A549 (cell line): ENCODE data around the gene CPAMD8. TPM values are rescaled to one million over a fixed set of nuclear protein-coding genes. Genes with fewer than 3 reads are reported as not detected.

Experiments used
- ATAC-seq, 2 experiments: fragments of 200-7000 bp in 1 of 2; fragments of >200 bp in 1 of 2; cut with Nextera tagmentation in 1 of 2; cut with Tn5 transposase in 1 of 2; 3 replicates each; pipeline versions ENCODE4 v1.8.0 to v1.9.1; 2018 to 2020; ENCODE audit warnings: mild to moderate bottlenecking in 1 of 2, moderate library complexity in 1 of 2
- CTCF ChIA-PET: fragments of 300-600 bp; sonication (Branson Sonifier 250); formaldehyde crosslinking; extraction: SDS; loops from one replicate; lab custom pipeline; 2021; ENCODE audit warnings: antibody characterized with exemption, inconsistent platforms; lab: Yijun Ruan, JAX
- POLR2A ChIA-PET: fragments of 350-600 bp; formaldehyde crosslinking; extraction: SDS; loops from one replicate; lab custom pipeline; 2021; ENCODE audit warnings: antibody characterized with exemption, inconsistent platforms; lab: Yijun Ruan, JAX
- DNase-seq, 2 experiments: peaks; one replicate each; pipeline versions ENCODE4 v3.0.0 to v3.0.0-alpha.2; 2011 to 2016; ENCODE audit warnings: low read depth in 1 of 2, low spot score in 1 of 2
- FAIRE-seq: peaks from 2 replicates; lab custom pipeline; 2011; peaks lifted over from hg19 to GRCh38; lab: Jason Lieb, UNC
- H3K27ac ChIP-seq, 2 experiments: fragments of >200 bp; sonication (Bioruptor Twin); formaldehyde crosslinking; 3 replicates each; pipeline ENCODE4 v1.5.1; 2016 to 2017
- H3K4me1 ChIP-seq: fragments of >200 bp; sonication (Bioruptor Twin); formaldehyde crosslinking; 3 replicates; pipeline ENCODE4 v1.6.1; 2016
- H3K4me2 ChIP-seq: fragments of >200 bp; sonication (Bioruptor Twin); formaldehyde crosslinking; 3 replicates; pipeline ENCODE4 v1.6.1; 2016
- H3K4me3 ChIP-seq: fragments of >200 bp; sonication (Bioruptor Twin); formaldehyde crosslinking; 3 replicates; pipeline ENCODE4 v1.5.1; 2016
- H3K9me3 ChIP-seq: fragments of >200 bp; sonication (Bioruptor Twin); formaldehyde crosslinking; 3 replicates; pipeline ENCODE4 v1.6.1; 2016
- BCL3 ChIP-seq: fragments of >200 bp; sonication (Bioruptor Twin); formaldehyde crosslinking; IDR thresholded peaks from 3 replicates; pipeline ENCODE4 v1.6.1; 2016
- E2F6 ChIP-seq: IDR thresholded peaks from 2 replicates; pipeline ENCODE4 v1.6.1; 2012; ENCODE audit warnings: low read depth, borderline replicate concordance
- EHF ChIP-seq: fragments of 250-450 bp; sonication (Bioruptor Pico); IDR thresholded peaks from 2 replicates; pipeline ENCODE4 v1.5.0; 2020; ENCODE audit warnings: mild to moderate bottlenecking
- EP300 ChIP-seq, 2 experiments: fragments of >200 bp; sonication (Bioruptor Twin); formaldehyde crosslinking; IDR thresholded peaks; 2 replicates in 1 of 2; 3 replicates in 1 of 2; pipeline ENCODE4 v1.6.1; 2016 to 2017
- ESRRA ChIP-seq: fragments of 150-350 bp; IDR thresholded peaks from 2 replicates; pipeline ENCODE4 v1.6.1; 2014; ENCODE audit warnings: mild to moderate bottlenecking, low read length, borderline replicate concordance
- FOSB ChIP-seq: fragments of 250-450 bp; sonication (Bioruptor Pico); IDR thresholded peaks from 2 replicates; pipeline ENCODE4 v1.5.0; 2020; ENCODE audit warnings: mild to moderate bottlenecking, moderate library complexity
- HDAC2 ChIP-seq: fragments of 200-600 bp; sonication (generic); IDR thresholded peaks from 2 replicates; pipeline ENCODE4 v1.6.1; 2016
- HEYL ChIP-seq: fragments of 250-450 bp; sonication (Bioruptor Pico); IDR thresholded peaks from 2 replicates; pipeline ENCODE4 v1.8.0; 2021; ENCODE audit warnings: mild to moderate bottlenecking, moderate library complexity
- HOXA7 ChIP-seq: fragments of 250-450 bp; sonication (Bioruptor Pico); IDR thresholded peaks from 2 replicates; pipeline ENCODE4 v1.5.0; 2020; ENCODE audit warnings: mild to moderate bottlenecking, moderate library complexity
- HOXB13 ChIP-seq: fragments of 250-450 bp; sonication (Bioruptor Pico); IDR thresholded peaks from 2 replicates; pipeline ENCODE4 v1.5.0; 2020; ENCODE audit warnings: low read depth, mild to moderate bottlenecking, moderate library complexity
- HOXB5 ChIP-seq: fragments of 250-450 bp; sonication (Bioruptor Pico); IDR thresholded peaks from 2 replicates; pipeline ENCODE4 v1.5.0; 2020; ENCODE audit warnings: mild to moderate bottlenecking, moderate library complexity
- JUN ChIP-seq, 2 experiments: fragments of >200 bp; sonication (Bioruptor Twin); formaldehyde crosslinking; IDR thresholded peaks; 2 replicates in 1 of 2; 3 replicates in 1 of 2; pipeline ENCODE4 v1.6.1; 2016 to 2017
- JUNB ChIP-seq: fragments of >200 bp; sonication (Bioruptor Twin); formaldehyde crosslinking; IDR thresholded peaks from 2 replicates; pipeline ENCODE4 v1.6.1; 2016
- KDM1A ChIP-seq: fragments of 200-600 bp; sonication (generic); IDR thresholded peaks from 2 replicates; pipeline ENCODE4 v1.6.1; 2016; ENCODE audit warnings: low read depth, mild to moderate bottlenecking
- MAFK ChIP-seq: fragments of 450-650 bp; IDR thresholded peaks from 2 replicates; pipeline ENCODE4 v1.6.1; 2014; ENCODE audit not compliant: partially characterized antibody
- MAZ ChIP-seq: fragments of 150-350 bp; IDR thresholded peaks from 2 replicates; pipeline ENCODE4 v1.6.1; 2014; ENCODE audit warnings: antibody characterized with exemption, low read depth, low read length, borderline replicate concordance
- NFE2L2 ChIP-seq: fragments of 150-350 bp; conservative IDR thresholded peaks from 2 replicates; pipeline ENCODE4 v1.6.1; 2014; ENCODE audit warnings: low read length
- NPAS2 ChIP-seq: fragments of 250-450 bp; sonication (Bioruptor Pico); IDR thresholded peaks from 2 replicates; pipeline ENCODE4 v1.8.0; 2022; ENCODE audit warnings: mild to moderate bottlenecking, moderate library complexity, borderline replicate concordance
- NR3C1 ChIP-seq: fragments of >200 bp; sonication (Bioruptor Twin); formaldehyde crosslinking; IDR thresholded peaks from 3 replicates; pipeline ENCODE4 v1.6.1; 2017
- PBX3 ChIP-seq: IDR thresholded peaks from 2 replicates; pipeline ENCODE4 v1.6.1; 2012
- POLR2A ChIP-seq: IDR thresholded peaks from 2 replicates; pipeline ENCODE4 v1.6.1; 2012; ENCODE audit warnings: mild to moderate bottlenecking, low read length
- RNF2 ChIP-seq: fragments of 200-600 bp; sonication (generic); IDR thresholded peaks from 2 replicates; pipeline ENCODE4 v1.6.1; 2016; ENCODE audit warnings: low read depth, mild to moderate bottlenecking, antibody characterized with exemption, moderate library complexity, borderline replicate concordance
- TFCP2L1 ChIP-seq: fragments of 250-450 bp; sonication (Bioruptor Pico); IDR thresholded peaks from 2 replicates; pipeline ENCODE4 v1.5.0; 2021; ENCODE audit warnings: mild to moderate bottlenecking
- TP53 ChIP-seq: fragments of 250-450 bp; sonication (Bioruptor Pico); IDR thresholded peaks from 2 replicates; pipeline ENCODE4 v1.5.0; 2021; ENCODE audit warnings: mild to moderate bottlenecking, moderate library complexity
- ZNF302 ChIP-seq: fragments of 250-450 bp; sonication (Bioruptor Pico); IDR thresholded peaks from 2 replicates; pipeline ENCODE4 v1.9.0; 2021; ENCODE audit warnings: inconsistent platforms, mild to moderate bottlenecking, moderate library complexity
- ZSCAN20 ChIP-seq: fragments of 250-450 bp; sonication (Bioruptor Pico); IDR thresholded peaks from 2 replicates; pipeline ENCODE4 v1.8.0; 2022; ENCODE audit warnings: mild to moderate bottlenecking, moderate library complexity
- WGBS: methylation state at CpG from one replicate; pipeline ENCODE4 v1.1.6; 2017; ENCODE audit errors: missing lambda C conversion rate; 5-methylcytosine and 5-hydroxymethylcytosine counted together
- polyA plus RNA-seq, 4 experiments: library from polyadenylated mRNA; depleted of rRNA in 3 of 4; stranded (reverse); fragments of >200 nt; fragmentation: RNase III in 1 of 4; extraction: RNeasy Plus Mini Kit Qiagen cat#74134 plus additional on column Dnase treatment in 1 of 4; gene quantifications; 2 replicates in 3 of 4; 3 replicates in 1 of 4; pipeline ENCODE4 v1.2.3, GENCODE V29; 2011 to 2017
- TF ChIP-seq, protein P1 (sequence below): fragments of 250-450 bp; sonication (Bioruptor Pico); IDR thresholded peaks from 2 replicates; pipeline ENCODE4 v1.5.0; 2020; ENCODE audit warnings: low read depth, mild to moderate bottlenecking, moderate library complexity

Gene CPAMD8
- polyA plus RNA-seq, 2 of the 4 experiments (the other 2 are of a cell fraction): 0.03 TPM; not detected in 1

DNA sequence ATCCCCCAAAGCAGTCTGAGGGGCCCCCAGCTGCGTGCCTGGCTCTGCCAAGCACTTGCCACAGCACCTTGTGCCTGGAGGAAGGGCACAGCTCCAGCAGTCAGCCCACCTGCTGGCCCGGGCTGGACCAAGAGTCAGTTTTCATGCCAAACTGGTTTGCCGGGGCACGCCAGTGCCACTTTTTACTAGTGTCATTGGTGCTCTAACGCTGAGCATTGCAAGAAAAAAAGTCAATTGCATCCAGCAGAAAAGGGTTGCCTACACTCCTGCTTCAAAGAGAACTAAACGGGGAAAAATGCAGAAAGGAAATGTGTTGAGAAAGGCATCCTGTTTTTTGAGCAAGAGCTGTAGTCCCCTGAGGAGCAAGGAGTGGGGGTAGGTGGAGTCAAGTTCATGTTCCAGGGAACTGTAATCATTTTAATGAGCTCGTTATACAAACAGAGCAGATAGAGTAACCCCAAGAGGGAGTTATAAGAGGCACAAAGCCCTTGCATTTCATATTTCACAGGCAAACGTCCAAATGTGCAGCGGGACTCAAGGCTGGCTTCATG is 69.4 kb downstream of the CPAMD8 start:
- H3K4me3 ChIP-seq: no peak overlapping the region
- CTCF ChIA-PET: no interaction called here
- DNase-seq (no peak), ATAC-seq (no peak), FAIRE-seq (no peak)
- 10% methylated on average over 9 of the region's 9 CpGs for WGBS
- POLR2A ChIA-PET: no interaction called here
- TF ChIP-seq ESRRA: no peak
- TF ChIP-seq HDAC2: no peak
- H3K9me3 ChIP-seq: no peaks in the 10 kb centered on the region
- H3K4me2 ChIP-seq: no peak overlapping the region
- H3K4me1 ChIP-seq: no peaks in the 10 kb centered on the region
- H3K27ac ChIP-seq: no peak overlapping the region

- CTCF ChIA-PET: no interaction called here
Observed at GRCh38 chr19:16955161-16955560, 71.4 kb downstream of the CPAMD8 start.

DNA sequence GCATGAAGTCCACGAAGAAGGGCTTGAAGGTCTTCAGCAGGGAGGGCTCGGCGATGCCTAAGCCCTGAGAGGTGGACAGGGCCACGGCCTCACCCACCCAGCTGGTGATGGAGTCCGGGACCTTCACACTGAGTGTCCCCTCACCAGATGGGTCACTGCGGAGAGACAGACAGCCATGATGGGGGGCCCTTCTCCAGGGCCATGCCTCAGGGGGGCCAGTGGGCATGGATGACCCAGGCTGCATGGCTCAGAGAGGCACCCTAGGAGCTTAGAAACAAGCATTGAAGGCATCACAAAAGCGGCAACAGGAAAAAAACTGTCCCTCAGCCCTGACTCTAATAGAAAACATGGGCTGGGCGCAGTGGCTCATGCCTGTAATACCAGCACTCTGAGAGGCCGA is 74.6 kb downstream of the CPAMD8 start:
- Histone ChIP-seq H3K4me1 (no peaks in the 10 kb centered on the region), H3K27ac (no peak overlapping the region), H3K9me3 (no peaks in the 10 kb centered on the region; the same call in 2 of the 3 replicates), H3K4me2 (no peak overlapping the region)
- CTCF ChIA-PET: no interaction called here
- ATAC-seq: no peak
- 47% methylated on average over 3 of the region's 9 CpGs for WGBS
- no peak for FAIRE-seq
- POLR2A ChIA-PET: no interaction called here
- DNase-seq: no peak
- TF ChIP-seq HOXA7 (CRISPR knock-in tag) (no peak), JUN (IDR thresholded peaks at IDR 0.05) (no peak), ZSCAN20 (no peak), MAZ (no peak), BCL3 (no peak), NFE2L2 (no peak), RNF2 (no peak), PBX3 (no peak), NR3C1 (no peak)
- TF ChIP-seq, protein P1, sequence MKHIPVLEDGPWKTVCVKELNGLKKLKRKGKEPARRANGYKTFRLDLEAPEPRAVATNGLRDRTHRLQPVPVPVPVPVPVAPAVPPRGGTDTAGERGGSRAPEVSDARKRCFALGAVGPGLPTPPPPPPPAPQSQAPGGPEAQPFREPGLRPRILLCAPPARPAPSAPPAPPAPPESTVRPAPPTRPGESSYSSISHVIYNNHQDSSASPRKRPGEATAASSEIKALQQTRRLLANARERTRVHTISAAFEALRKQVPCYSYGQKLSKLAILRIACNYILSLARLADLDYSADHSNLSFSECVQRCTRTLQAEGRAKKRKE: no peak
- TF ChIP-seq, all 56 proteins: peak for 0
- H3K4me3 ChIP-seq: no peak overlapping the region

More at GRCh38 chr19:16955161-16955560, 71.4 kb downstream of the CPAMD8 start:
- ATAC-seq (no peak), FAIRE-seq (no peak), DNase-seq (no peak)
- POLR2A ChIA-PET: no interaction called here
- Histone ChIP-seq H3K9me3 (no peaks in the 10 kb centered on the region), H3K4me2 (no peak overlapping the region), H3K27ac (no peak overlapping the region), H3K4me1 (no peaks in the 10 kb centered on the region), H3K4me3 (no peak overlapping the region)
- WGBS: 14% methylated on average over 3 of the region's 4 CpGs
- no peak for TF ChIP-seq KDM1A
- no peak for TF ChIP-seq JUNB

DNA sequence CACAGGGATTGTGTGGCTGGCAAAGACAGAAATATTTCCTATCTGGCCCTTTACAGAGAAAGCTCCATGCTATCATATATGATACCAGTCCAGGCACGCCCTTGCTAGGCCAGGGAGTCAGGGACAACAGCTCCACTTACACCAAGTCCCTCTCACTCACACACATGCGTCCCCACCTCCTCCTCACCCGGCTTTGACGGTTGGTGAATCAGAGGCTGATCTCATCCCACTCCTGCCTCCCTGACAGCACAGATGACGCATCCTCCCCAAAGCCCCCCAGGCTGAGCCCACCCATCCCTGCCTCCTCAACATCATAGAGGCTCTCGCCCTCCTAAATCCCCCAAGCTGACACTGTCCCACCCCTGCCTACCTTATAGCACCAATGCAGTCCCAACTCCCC is 75.1 kb downstream of the CPAMD8 start:
- TF ChIP-seq E2F6 (no peak), TP53 (CRISPR knock-in tag) (no peak), JUNB (no peak), POLR2A (no peak), TFCP2L1 (no peak), MAFK (no peak), HEYL (CRISPR knock-in tag) (no peak), EP300 (IDR thresholded peaks at IDR 0.05) (no peak), KDM1A (no peak), NPAS2 (no peak), ZNF302 (CRISPR knock-in tag) (no peak), HOXB5 (no peak), NFE2L2 (no peak), ESRRA (no peak), EHF (CRISPR knock-in tag) (no peak), HOXB13 (CRISPR knock-in tag) (no peak), FOSB (CRISPR knock-in tag) (no peak)
- TF ChIP-seq, all 56 proteins: peak for 0
- no peaks in the 10 kb centered on the region for H3K4me1 ChIP-seq
- ChIA-PET CTCF (no interaction called here), POLR2A (no interaction called here)
- H3K4me3 ChIP-seq: no peak overlapping the region
- no peaks in the 10 kb centered on the region; the same call in 2 of the 3 replicates for H3K9me3 ChIP-seq
- no peak overlapping the region for H3K27ac ChIP-seq
- WGBS: 8% methylated on average over 5 of the region's 6 CpGs
- FAIRE-seq (no peak), DNase-seq (no peak), ATAC-seq (no peak)
- H3K4me2 ChIP-seq: no peak overlapping the region
